A549 (cell line): ENCODE measurements around the gene DCUN1D2.

ENCODE experiments used
- BHLHE40 ChIP-seq: IDR thresholded peaks from 2 replicates; pipeline ENCODE4 v1.6.1; 2012; ENCODE audit warnings: low read depth, low read length, inconsistent platforms
- CTCF ChIP-seq: fragments of >200 bp; sonication (Bioruptor Twin); formaldehyde crosslinking; IDR thresholded peaks from 3 replicates; pipeline ENCODE4 v1.5.1; 2016
- EP300 ChIP-seq, 2 experiments: fragments of >200 bp; sonication (Bioruptor Twin); formaldehyde crosslinking; IDR thresholded peaks; 2 replicates in 1 of 2; 3 replicates in 1 of 2; pipeline ENCODE4 v1.6.1; 2016 to 2017
- MAZ ChIP-seq: fragments of 150-350 bp; IDR thresholded peaks from 2 replicates; pipeline ENCODE4 v1.6.1; 2014; ENCODE audit warnings: antibody characterized with exemption, low read depth, low read length, borderline replicate concordance
- NFE2L2 ChIP-seq: fragments of 150-350 bp; conservative IDR thresholded peaks from 2 replicates; pipeline ENCODE4 v1.6.1; 2014; ENCODE audit warnings: low read length
- PBX3 ChIP-seq: IDR thresholded peaks from 2 replicates; pipeline ENCODE4 v1.6.1; 2012
- POLR2A ChIP-seq: IDR thresholded peaks from 2 replicates; pipeline ENCODE4 v1.6.1; 2012; ENCODE audit warnings: mild to moderate bottlenecking, low read length
- ZC3H11A ChIP-seq: fragments of 450-650 bp; IDR thresholded peaks from 2 replicates; pipeline ENCODE4 v1.6.1; 2014; ENCODE audit warnings: antibody characterized with exemption, mild to moderate bottlenecking

- TF ChIP-seq NFE2L2, result no peak
- TF ChIP-seq CTCF, result no peak
- TF ChIP-seq EP300 (IDR thresholded peaks at IDR 0.05), result no peak
- TF ChIP-seq POLR2A, result no peak
- TF ChIP-seq PBX3, result no peak
- no peak for TF ChIP-seq ZC3H11A
- TF ChIP-seq BHLHE40, result no peak
- no peak for TF ChIP-seq MAZ
Observed at GRCh38 chr13:113491418-113491883, 940 bp upstream of the DCUN1D2 start.
